ENCODE data around the gene GNG5.

Gene GNG5

DNA sequence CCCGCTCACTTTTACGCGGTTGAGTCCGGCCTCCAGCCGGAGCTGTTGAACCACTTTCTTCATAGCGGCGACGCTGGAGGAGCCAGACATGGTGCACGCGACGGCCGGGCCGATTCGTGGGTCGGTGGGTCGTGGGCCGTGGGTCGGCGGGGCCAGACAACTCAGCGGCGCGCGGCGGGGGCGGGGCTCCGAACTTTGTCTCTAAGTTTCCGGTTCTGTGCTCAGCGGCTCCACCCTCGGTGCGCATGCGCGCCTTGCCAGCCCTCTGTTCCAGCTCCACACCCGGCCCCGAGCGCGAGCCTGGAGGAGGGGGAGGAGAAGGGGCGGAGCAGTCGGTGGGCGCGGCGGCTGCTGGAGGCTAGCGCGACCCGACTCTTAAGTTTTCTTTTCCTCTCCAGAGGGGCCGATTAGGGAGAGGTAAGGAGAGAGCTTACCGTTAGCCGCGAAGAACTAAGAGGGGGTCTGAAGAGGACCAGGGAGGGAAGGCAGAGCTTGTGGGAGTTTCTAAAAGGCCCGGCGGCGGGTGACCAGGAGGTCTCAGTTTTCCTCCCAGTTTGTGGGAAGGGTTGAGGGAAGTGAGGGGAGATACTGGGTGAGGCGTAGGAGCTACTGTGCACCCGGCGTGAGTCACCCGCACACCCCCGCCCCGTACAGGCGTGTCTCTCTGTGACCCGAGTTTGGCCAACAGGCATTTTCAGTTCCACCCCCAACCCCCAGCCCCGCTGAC, at the start of gene GNG5, which contains the start of gene SPATA1:
Gene GNG5, minus strand, starts transcription at position 580 of the 727 bp plus-strand sequence. Its CDS starts 490 bp downstream, at position 90.
Gene SPATA1, plus strand, starts transcription at position 385 of the 727 bp plus-strand sequence. CDS start 9,974 bp downstream, outside the sequence.
- H3K27ac ChIP-seq (ENCODE audit: low read depth, low read length) = peak within 1 kb of the TSS; percentile 87
- H3K4me3 ChIP-seq (ENCODE audit: low read depth, low read length) = peak within 1 kb of the TSS; percentile 98
- H3K79me2 ChIP-seq (ENCODE audit: control insufficient read depth, insufficient read depth, low read length, unreplicated experiment) = peaks cover 58% of the 10 kb centered on the region
- H3K4me1 ChIP-seq (ENCODE audit: control insufficient read depth, insufficient read depth, low read length, unreplicated experiment) = peaks cover 22% of the 10 kb centered on the region
- no peaks in the 10 kb centered on the region for H3K27me3 ChIP-seq (ENCODE audit: insufficient read depth, low read length)
- H2AFZ ChIP-seq (ENCODE audit: low read length, unreplicated experiment) = peak within 1 kb of the TSS; percentile 58
- peaks cover 9% of the 10 kb centered on the region; the same call in 1 of the 2 replicates for H3K36me3 ChIP-seq (ENCODE audit: insufficient read depth, low read length)

GRCh38 chr1:84550826-84551225, 44.4 kb upstream of the GNG5 start:
- Histone ChIP-seq H3K27ac (ENCODE audit: low read depth, low read length) (no peak overlapping the region), H3K4me3 (ENCODE audit: low read depth, low read length) (no peak overlapping the region), H3K27me3 (ENCODE audit: insufficient read depth, low read length) (no peaks in the 10 kb centered on the region), H3K36me3 (ENCODE audit: insufficient read depth, low read length) (peaks cover 3% of the 10 kb centered on the region; the same call in 1 of the 2 replicates), H3K79me2 (ENCODE audit: control insufficient read depth, insufficient read depth, low read length, unreplicated experiment) (no peaks in the 10 kb centered on the region), H3K4me1 (ENCODE audit: control insufficient read depth, insufficient read depth, low read length, unreplicated experiment) (no peaks in the 10 kb centered on the region), H2AFZ (ENCODE audit: low read length, unreplicated experiment) (no peak overlapping the region)

- Histone ChIP-seq H2AFZ (ENCODE audit: low read length, unreplicated experiment) (no peak overlapping the region), H3K27me3 (ENCODE audit: insufficient read depth, low read length) (no peaks in the 10 kb centered on the region), H3K4me1 (ENCODE audit: control insufficient read depth, insufficient read depth, low read length, unreplicated experiment) (peaks cover 4% of the 10 kb centered on the region), H3K36me3 (ENCODE audit: insufficient read depth, low read length) (peaks cover 10% of the 10 kb centered on the region), H3K27ac (ENCODE audit: low read depth, low read length) (no peak overlapping the region), H3K79me2 (ENCODE audit: control insufficient read depth, insufficient read depth, low read length, unreplicated experiment) (no peaks in the 10 kb centered on the region), H3K4me3 (ENCODE audit: low read depth, low read length) (no peak overlapping the region)
These were observed 35.3 kb upstream of the GNG5 start for GRCh38 chr1:84541679-84542078.

DNA sequence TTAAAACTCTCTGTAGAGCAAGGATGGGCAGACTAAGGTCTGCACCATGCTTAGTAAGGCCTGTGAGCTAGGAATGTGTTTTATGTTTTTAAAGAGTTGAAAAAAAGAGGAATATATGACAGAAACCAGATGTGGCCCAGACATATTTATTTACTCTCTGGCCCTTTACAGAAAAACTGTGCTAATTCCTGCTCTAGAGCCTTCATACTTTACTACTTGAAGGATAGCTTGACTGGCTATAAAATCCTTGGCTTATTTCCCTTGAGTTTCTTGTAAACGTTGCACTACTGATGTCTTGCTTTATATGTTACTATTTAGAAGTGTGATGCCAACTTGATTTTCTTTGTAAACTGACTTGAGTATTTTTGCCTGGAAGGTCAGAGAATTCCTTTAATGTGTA, 34.4 kb upstream of the GNG5 start:
- H3K4me3 ChIP-seq (ENCODE audit: low read depth, low read length) = peak overlapping the region; percentile 47; the same call in 1 of the 2 replicates
- peak overlapping the region; percentile 9 for H2AFZ ChIP-seq (ENCODE audit: low read length, unreplicated experiment)
- H3K79me2 ChIP-seq (ENCODE audit: control insufficient read depth, insufficient read depth, low read length, unreplicated experiment) = no peaks in the 10 kb centered on the region
- no peak overlapping the region; the same call in 1 of the 2 replicates for H3K27ac ChIP-seq (ENCODE audit: low read depth, low read length)
- no peaks in the 10 kb centered on the region for H3K27me3 ChIP-seq (ENCODE audit: insufficient read depth, low read length)
- H3K36me3 ChIP-seq (ENCODE audit: insufficient read depth, low read length) = peaks cover 10% of the 10 kb centered on the region
- H3K4me1 ChIP-seq (ENCODE audit: control insufficient read depth, insufficient read depth, low read length, unreplicated experiment) = peaks cover 4% of the 10 kb centered on the region

DNA sequence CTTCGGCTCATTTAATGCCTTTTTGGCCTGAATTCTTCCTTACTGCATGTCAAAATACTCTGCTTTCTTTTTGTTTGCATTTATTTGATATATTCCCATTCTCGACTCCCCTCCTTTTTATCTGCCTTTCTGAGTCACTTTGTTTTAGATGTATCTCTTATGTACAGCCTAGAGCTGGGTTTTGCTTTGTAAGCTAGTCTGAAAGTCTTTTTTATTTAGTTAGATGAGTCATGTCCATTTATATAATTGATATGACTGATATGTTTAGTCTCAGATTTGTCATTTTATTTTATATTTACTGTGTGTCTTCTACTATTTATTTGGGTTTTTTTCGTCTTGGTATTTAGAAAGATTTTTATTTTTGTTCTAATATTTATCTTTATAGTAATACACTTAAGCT, 33.6 kb upstream of the GNG5 start:
- Histone ChIP-seq H3K27ac (ENCODE audit: low read depth, low read length) (no peak overlapping the region), H3K27me3 (ENCODE audit: insufficient read depth, low read length) (no peaks in the 10 kb centered on the region), H3K4me3 (ENCODE audit: low read depth, low read length) (no peak overlapping the region), H3K79me2 (ENCODE audit: control insufficient read depth, insufficient read depth, low read length, unreplicated experiment) (no peaks in the 10 kb centered on the region), H3K36me3 (ENCODE audit: insufficient read depth, low read length) (peaks cover 10% of the 10 kb centered on the region), H3K4me1 (ENCODE audit: control insufficient read depth, insufficient read depth, low read length, unreplicated experiment) (peaks cover 4% of the 10 kb centered on the region), H2AFZ (ENCODE audit: low read length, unreplicated experiment) (no peak overlapping the region)

- H2AFZ ChIP-seq (ENCODE audit: low read length, unreplicated experiment) = no peak overlapping the region
- H3K79me2 ChIP-seq (ENCODE audit: control insufficient read depth, insufficient read depth, low read length, unreplicated experiment) = no peaks in the 10 kb centered on the region
- H3K36me3 ChIP-seq (ENCODE audit: insufficient read depth, low read length) = peaks cover 10% of the 10 kb centered on the region
- H3K27ac ChIP-seq (ENCODE audit: low read depth, low read length) = no peak overlapping the region
- H3K4me3 ChIP-seq (ENCODE audit: low read depth, low read length) = no peak overlapping the region
- H3K4me1 ChIP-seq (ENCODE audit: control insufficient read depth, insufficient read depth, low read length, unreplicated experiment) = peaks cover 4% of the 10 kb centered on the region
- no peaks in the 10 kb centered on the region for H3K27me3 ChIP-seq (ENCODE audit: insufficient read depth, low read length)
These were observed 32.2 kb upstream of the GNG5 start for GRCh38 chr1:84538599-84538998.

GRCh38 chr1:84525779-84526178, 19.4 kb upstream of the GNG5 start:
- H3K79me2 ChIP-seq (ENCODE audit: control insufficient read depth, insufficient read depth, low read length, unreplicated experiment) = no peaks in the 10 kb centered on the region
- H3K4me1 ChIP-seq (ENCODE audit: control insufficient read depth, insufficient read depth, low read length, unreplicated experiment) = no peaks in the 10 kb centered on the region
- H3K36me3 ChIP-seq (ENCODE audit: insufficient read depth, low read length) = peaks cover 8% of the 10 kb centered on the region; the same call in 1 of the 2 replicates
- H3K4me3 ChIP-seq (ENCODE audit: low read depth, low read length) = no peak overlapping the region
- no peak overlapping the region for H2AFZ ChIP-seq (ENCODE audit: low read length, unreplicated experiment)
- H3K27ac ChIP-seq (ENCODE audit: low read depth, low read length) = no peak overlapping the region
- H3K27me3 ChIP-seq (ENCODE audit: insufficient read depth, low read length) = no peaks in the 10 kb centered on the region

DNA sequence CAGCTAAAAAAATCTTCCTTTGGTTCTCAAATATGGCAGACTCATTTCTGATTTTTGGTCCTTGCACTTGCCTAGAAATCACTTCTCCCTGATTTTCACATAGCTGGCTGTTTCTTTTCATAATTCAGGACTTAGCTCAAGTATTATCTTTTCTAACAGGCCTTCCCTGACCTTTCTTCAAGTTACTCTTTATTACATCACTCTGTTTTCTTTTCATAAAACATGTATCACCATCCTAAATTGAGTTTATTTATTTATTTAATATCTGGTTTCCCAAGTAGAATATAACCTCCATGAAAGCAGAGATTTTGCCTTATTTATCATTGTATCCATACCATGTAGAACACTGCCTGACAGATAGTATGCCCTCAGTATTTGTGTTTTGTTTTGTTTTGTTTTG, 18.2 kb upstream of the GNG5 start:
- Histone ChIP-seq H3K36me3 (ENCODE audit: insufficient read depth, low read length) (0 out of 2 replicates have a peak, but pooled peaks cover 6% of the 10 kb centered on the region), H2AFZ (ENCODE audit: low read length, unreplicated experiment) (no peak overlapping the region), H3K27me3 (ENCODE audit: insufficient read depth, low read length) (no peaks in the 10 kb centered on the region), H3K79me2 (ENCODE audit: control insufficient read depth, insufficient read depth, low read length, unreplicated experiment) (no peaks in the 10 kb centered on the region), H3K4me1 (ENCODE audit: control insufficient read depth, insufficient read depth, low read length, unreplicated experiment) (no peaks in the 10 kb centered on the region), H3K4me3 (ENCODE audit: low read depth, low read length) (no peak overlapping the region), H3K27ac (ENCODE audit: low read depth, low read length) (no peak overlapping the region)

DNA sequence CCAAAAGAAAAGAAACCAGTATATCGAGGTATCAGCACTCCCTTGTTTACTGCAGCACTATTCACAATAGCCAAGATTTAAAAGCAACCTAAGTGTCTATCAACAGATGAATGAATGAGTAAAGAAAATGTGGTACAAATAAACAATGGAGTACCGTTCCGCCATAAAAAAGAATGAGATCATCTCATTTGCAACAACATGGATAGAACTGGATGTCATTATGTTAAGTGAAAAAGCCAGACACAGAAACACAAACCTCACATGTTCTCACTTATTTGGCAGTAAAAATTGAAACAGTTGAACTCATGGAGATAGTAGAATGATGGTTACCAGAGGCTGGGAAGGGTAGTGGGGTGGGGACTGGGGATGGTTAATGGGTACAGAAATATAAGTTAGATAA, 4.3 kb upstream of the GNG5 start:
- H3K4me3 ChIP-seq (ENCODE audit: low read depth, low read length) = no peak overlapping the region
- H3K27me3 ChIP-seq (ENCODE audit: insufficient read depth, low read length) = no peaks in the 10 kb centered on the region
- H3K36me3 ChIP-seq (ENCODE audit: insufficient read depth, low read length) = peaks cover 9% of the 10 kb centered on the region; the same call in 1 of the 2 replicates
- peaks cover 13% of the 10 kb centered on the region for H3K79me2 ChIP-seq (ENCODE audit: control insufficient read depth, insufficient read depth, low read length, unreplicated experiment)
- peaks cover 3% of the 10 kb centered on the region for H3K4me1 ChIP-seq (ENCODE audit: control insufficient read depth, insufficient read depth, low read length, unreplicated experiment)
- H2AFZ ChIP-seq (ENCODE audit: low read length, unreplicated experiment) = no peak overlapping the region
- no peak overlapping the region for H3K27ac ChIP-seq (ENCODE audit: low read depth, low read length)

DNA sequence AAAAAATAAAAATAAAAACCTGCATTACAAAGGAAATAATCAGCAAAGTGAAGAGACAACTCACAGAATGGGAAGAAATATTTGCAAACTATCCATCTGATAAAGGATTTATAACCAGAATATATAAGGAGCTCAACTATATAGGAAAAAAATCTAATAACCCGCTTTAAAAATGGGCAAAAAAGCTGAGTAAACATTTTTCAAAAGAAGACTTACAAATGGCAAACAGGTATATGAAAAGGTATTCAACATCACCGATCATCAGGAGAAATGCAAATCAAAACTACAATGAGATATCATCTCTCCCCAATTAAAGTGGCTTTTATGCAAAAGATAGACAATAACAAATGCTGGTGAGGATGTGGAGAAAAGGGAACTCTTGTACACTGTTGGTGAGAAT, 3.8 kb upstream of the GNG5 start:
- Histone ChIP-seq H3K27ac (ENCODE audit: low read depth, low read length) (no peak overlapping the region), H3K79me2 (ENCODE audit: control insufficient read depth, insufficient read depth, low read length, unreplicated experiment) (peaks cover 18% of the 10 kb centered on the region), H3K4me1 (ENCODE audit: control insufficient read depth, insufficient read depth, low read length, unreplicated experiment) (peaks cover 3% of the 10 kb centered on the region), H3K4me3 (ENCODE audit: low read depth, low read length) (no peak overlapping the region), H3K27me3 (ENCODE audit: insufficient read depth, low read length) (no peaks in the 10 kb centered on the region), H2AFZ (ENCODE audit: low read length, unreplicated experiment) (no peak overlapping the region), H3K36me3 (ENCODE audit: insufficient read depth, low read length) (peaks cover 9% of the 10 kb centered on the region; the same call in 1 of the 2 replicates)

GRCh38 chr1:84509029-84509428, 2.6 kb upstream of the GNG5 start:
- peaks cover 6% of the 10 kb centered on the region for H3K4me1 ChIP-seq (ENCODE audit: control insufficient read depth, insufficient read depth, low read length, unreplicated experiment)
- no peaks in the 10 kb centered on the region for H3K27me3 ChIP-seq (ENCODE audit: insufficient read depth, low read length)
- H3K36me3 ChIP-seq (ENCODE audit: insufficient read depth, low read length) = peaks cover 9% of the 10 kb centered on the region; the same call in 1 of the 2 replicates
- H2AFZ ChIP-seq (ENCODE audit: low read length, unreplicated experiment) = no peak overlapping the region
- peaks cover 30% of the 10 kb centered on the region for H3K79me2 ChIP-seq (ENCODE audit: control insufficient read depth, insufficient read depth, low read length, unreplicated experiment)
- no peak overlapping the region for H3K4me3 ChIP-seq (ENCODE audit: low read depth, low read length)
- no peak overlapping the region for H3K27ac ChIP-seq (ENCODE audit: low read depth, low read length)

Measured in ACC112 (cell line).